HG03097 (cell line): ENCODE measurements around the gene PDLIM3.

Experiments
- ATAC-seq: cut with Tn5 transposase; IDR thresholded peaks from one replicate; pipeline ENCODE4 v1.9.1; 2021; ENCODE audit not compliant: unreplicated experiment, low FRiP score

PDLIM3 gene

GRCh38 chr4:185473247-185473646 is 62.1 kb downstream of the PDLIM3 start:
- no peak for ATAC-seq

DNA sequence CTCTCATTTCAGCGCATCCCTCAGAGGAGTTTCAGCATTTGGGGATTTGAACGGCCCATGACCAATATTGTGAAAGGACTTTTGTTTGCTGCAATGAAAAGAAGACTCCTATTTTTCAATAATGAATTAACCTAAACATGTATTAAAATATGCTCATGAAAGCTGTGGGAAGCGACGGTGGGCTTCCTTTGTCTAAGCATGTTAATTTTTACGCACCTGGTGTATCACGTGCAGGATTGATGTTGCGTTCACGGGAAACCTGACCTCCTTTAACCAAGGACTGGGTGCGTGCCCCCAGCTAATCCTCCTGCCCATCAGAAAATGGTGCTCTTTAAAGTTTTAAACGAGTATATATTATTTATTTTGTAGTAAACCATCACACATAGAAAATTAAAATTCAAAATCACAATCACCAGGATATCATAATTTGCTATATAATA is 63.2 kb downstream of the PDLIM3 start:
- no peak for ATAC-seq

DNA sequence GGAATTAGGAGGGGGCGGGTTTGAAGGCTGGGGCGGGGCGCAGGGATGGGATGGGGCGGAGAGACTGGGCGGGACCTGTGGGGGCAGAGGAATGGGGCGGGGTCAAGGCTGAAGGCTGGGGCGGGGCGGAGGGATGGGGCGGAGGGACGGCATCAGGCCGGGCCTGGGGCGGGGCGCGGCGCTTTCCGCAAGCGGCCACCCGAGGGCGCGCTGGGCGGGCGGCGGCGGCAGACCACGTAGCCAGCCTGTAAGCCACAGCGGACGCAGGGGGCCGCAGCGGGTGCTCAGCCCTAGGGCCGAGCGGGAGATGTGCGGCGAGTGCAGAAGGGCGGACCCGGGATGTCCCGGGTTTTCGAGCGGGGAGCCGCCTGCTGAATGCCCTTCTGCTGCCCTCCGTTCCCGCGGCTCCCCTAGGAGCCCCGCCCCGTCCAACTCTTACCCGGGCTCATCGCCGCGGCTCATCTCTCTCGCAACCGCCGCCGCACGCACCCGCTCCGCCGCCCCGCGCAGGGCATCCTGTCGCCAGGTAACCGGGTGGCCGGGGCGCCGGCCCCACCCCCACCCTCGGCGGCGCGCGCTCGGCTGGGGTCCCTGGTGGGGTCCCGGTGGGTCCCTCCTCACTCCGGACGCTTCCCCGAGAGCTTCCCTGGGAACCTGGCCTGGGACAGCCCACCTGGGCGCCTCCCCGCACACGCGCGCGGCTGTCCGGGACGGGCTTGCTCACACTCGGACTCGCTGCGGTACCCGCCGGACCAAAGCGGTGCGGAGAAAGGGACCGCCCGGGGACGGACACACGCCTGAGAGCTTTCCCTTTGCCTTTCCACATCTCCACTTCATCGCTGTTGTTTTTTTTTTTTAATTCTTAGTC is 63.8 kb downstream of the PDLIM3 start, which contains the start of gene CCDC110:
Gene CCDC110 (minus strand): TSS at position 499 of the 868 bp plus-strand sequence. CDS start 50 bp downstream, at position 449.
- peak; percentile 97 for ATAC-seq

- ATAC-seq: no peak
Measured at GRCh38 chr4:185470501-185471195, 64.7 kb downstream of the PDLIM3 start.

- ATAC-seq: no peak
Measured at GRCh38 chr4:185469580-185470154, 65.6 kb downstream of the PDLIM3 start.

- ATAC-seq: no peak
Measured at GRCh38 chr4:185468999-185469398, 66.3 kb downstream of the PDLIM3 start.

GRCh38 chr4:185467991-185468390 is 67.3 kb downstream of the PDLIM3 start:
- no peak for ATAC-seq

DNA sequence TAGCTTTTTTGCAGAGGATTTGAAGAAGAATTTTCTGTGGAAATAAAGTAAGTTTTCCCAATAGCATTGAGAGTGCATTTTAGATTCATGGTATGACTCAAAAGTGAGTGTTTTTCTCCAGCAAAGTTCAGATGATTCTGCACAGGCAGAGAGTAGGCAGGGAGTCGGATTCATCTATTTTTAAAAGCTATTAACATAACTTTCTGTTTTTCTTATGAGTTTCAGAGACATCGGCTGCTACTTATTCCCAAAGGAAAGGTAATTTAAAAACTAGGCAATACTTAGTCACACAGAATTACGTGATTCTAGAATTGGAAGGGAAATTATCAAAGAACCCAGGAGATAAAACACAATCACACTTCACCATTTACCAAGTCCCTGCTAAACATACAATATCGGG is 68.2 kb downstream of the PDLIM3 start:
- no peak for ATAC-seq

DNA sequence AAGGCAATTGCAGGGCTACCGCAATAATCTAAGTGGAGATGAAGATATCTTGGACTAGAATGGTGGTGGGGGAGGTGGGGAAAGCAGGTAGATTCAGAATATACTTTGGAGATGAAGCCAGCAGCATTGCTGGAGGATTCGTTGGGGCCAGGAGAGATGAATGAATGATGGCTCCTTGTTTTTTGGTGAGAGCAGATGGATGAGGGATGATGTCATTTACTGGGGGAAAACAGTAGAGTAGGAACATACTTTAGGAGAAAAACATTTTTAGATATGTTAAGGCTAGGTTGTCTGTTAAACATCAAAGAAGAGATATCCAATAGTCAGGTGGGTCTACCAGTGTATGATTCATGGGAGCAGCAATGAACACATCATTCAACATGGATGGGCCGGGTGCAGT is 69.6 kb downstream of the PDLIM3 start:
- ATAC-seq: no peak

- no peak for ATAC-seq
Measured at GRCh38 chr4:185464887-185465286, 70.4 kb downstream of the PDLIM3 start.

GRCh38 chr4:185464183-185464582 is 71.1 kb downstream of the PDLIM3 start:
- no peak for ATAC-seq

- no peak for ATAC-seq
Measured at GRCh38 chr4:185463541-185463940, 71.8 kb downstream of the PDLIM3 start.

DNA sequence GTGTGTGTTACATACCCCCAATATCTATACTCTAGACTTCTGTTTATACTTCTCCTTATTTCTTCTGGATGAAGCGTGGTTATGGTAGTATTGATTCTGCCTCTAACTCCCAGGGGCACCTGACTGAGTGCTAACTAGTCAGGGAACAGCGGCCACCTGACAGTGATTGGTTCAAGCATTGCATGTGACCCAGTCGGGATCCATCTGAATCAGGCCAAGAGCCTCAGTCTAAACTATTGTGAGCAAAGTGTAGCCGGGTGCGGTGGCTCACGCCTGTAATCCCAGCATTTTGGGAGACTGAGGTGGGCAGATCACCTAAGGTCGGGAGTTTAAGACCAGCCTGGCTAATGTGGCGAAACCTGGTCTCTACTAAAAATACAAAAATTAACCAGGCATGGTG is 73.7 kb downstream of the PDLIM3 start:
- ATAC-seq: no peak

- ATAC-seq: no peak
Measured at GRCh38 chr4:185457136-185457535, 78.2 kb downstream of the PDLIM3 start.

- no peak for ATAC-seq
Measured at GRCh38 chr4:185456131-185456530, 79.2 kb downstream of the PDLIM3 start.
